COLO829 (cell line): ENCODE results near the gene HNRNPA2B1.
"Not testable (repeated sequence)": the region's sequence is repeated elsewhere in the genome, so short reads cannot be mapped to it uniquely, and the experiment has no call there.

Experiments used
- DNase-seq: peaks from one replicate; pipeline ENCODE4 v3.0.0; 2012; ENCODE audit warnings: low spot score

Gene HNRNPA2B1

GRCh38 chr7:26198133-26198780 is 2.3 kb downstream of the HNRNPA2B1 start:
- no peak for DNase-seq

DNA sequence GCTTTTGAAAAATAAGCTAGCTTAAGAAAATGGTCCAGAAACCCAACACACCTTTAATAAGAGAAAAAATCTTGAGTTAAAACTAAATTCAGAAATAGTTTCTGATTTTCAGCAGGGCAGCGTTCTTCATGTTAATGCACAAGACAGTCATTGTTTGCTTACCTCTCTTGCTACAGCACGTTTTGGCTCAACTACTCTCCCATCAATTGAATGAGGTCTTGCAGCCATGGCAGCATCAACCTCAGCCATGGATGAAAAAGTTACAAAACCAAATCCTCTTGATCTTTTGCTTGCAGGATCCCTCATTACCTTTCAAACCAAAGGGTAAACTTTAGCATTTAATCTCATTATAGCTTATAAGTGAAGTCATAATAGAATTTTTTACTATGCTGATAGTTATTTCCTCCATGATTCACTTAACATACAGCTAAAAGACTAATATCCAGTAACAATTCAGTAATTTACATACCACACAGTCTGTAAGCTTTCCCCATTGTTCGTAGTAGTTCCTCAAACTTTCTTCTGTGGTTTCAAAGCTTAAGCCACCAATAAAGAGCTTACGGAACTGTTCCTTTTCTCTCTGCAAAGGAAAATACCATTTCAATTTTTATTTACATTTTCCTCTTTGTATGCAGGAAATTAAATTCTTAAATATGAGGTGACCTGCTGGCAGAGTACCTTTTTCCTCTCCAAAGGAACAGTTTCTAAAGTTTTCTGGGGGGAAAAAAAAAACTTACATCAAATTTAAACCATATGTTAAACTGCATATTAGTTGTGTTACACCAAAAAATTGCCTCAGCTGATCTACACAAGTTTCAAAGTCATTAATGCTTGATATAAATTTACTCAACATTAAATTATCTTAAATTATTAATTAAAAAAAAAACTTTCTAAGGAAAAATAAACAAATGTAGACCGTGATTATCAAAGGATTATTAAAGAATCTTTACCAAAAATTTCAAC is 3.1 kb downstream of the HNRNPA2B1 start:
- no peak for DNase-seq

DNA sequence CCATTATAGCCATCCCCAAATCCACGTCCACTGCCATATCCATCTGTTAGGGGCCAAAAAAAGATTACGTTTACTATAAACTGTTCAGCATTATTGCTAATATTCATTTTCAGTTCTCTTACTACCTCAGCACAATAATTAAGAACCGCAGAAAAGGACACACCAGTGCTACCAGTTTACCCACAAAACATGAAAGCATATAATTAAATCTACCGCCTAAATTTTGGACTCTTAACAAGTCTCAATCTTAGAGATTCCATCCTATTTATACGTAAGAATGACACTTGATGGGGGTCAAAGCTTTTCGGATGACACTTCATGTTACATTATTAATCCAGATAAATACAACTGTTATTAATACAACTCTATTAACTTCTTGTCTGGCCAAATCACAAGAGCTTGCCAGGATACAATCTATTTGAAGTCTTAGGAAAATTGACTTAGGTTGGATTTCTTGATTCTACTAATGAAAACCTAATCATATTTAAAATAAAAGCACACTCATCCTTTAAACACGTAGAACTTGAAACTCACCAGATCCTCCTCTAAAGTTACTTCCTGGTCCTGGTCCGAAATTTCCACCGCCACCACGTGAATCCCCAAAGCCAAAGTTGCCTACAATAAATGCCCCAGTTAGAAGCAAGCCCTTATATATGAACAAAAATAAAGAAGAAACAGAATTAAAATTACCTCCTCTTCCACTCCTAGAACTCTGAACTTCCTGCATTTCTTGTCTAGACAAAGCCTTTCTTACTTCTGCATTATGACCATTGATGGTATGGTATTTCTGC is 4.5 kb downstream of the HNRNPA2B1 start:
- no peak for DNase-seq

- DNase-seq: no peak
Measured at GRCh38 chr7:26195182-26195581, 5.4 kb downstream of the HNRNPA2B1 start.

DNA sequence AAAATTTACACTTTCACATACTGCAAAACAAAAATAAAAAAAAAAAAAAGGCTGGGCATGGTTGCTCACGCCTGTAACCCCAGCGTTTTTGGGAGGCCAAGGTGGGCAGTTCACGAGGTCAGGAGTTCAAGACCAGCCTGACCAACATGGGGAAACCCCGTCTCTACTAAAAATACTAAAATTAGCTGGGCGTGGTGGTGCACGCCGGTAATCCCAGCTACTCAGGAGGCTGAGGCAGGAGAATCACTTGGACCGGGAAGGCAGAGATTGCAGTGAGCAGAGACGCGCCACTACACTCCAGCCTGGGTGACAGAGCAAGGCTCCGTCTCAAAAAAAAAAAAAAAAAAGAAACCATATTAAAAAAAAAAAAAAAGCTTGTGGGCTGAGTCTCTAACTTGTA is 5.8 kb downstream of the HNRNPA2B1 start:
- DNase-seq: not testable (repeated sequence)

- no peak for DNase-seq
Measured at GRCh38 chr7:26193432-26194207, 6.9 kb downstream of the HNRNPA2B1 start.

DNA sequence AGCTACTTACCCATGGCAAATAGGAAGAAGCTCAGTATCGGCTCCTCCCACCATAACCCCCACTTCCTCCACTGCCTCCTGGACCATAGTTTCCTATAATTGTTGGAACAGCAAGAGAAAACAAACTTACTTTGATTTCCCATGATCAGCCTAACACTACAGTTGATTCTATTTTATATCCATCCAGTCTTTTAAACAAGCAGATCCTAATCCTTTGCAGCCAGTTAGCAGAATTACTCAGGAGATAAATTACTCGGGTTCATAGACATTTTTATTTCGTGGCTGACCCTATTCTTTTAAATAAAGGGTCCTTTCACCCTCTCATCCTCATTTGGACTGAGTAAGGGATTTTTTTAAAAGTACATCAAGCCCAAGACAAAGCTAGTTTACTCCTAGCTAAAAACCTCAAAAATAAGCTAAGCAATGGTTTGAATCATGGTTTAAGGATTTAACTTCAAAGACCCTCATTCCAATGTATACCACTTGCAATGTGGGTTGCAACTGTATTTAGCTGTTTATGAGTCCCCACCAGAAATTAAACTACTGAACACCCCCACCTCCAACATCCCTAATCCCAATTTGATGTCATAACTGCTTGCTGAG is 8.0 kb downstream of the HNRNPA2B1 start:
- no peak for DNase-seq

DNA sequence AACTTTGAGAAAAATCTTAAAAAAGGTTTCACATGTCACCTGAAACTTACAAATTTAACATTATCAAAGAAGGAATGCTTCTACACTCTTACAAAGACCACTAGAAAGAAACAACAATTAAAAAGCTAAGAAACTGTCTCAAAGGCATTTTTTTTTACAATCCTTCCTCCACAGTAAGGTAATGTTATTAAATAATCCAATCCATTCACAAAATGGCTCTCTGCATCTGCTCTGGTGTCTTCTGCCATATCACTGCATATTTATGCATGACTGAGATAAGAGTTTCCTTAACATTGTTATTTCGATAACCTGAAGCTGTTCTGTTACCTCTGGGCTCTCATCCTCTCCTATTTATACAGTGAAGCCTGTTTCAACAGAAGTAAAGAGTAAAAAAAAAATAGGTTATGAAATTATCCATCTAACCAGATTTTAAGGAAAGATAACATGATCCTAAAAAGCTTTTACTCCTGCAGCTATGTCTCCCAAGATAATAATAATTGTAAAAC is 8.5 kb downstream of the HNRNPA2B1 start:
- DNase-seq: no peak

- no peak for DNase-seq
Measured at GRCh38 chr7:26191233-26191973, 9.1 kb downstream of the HNRNPA2B1 start.

- no peak for DNase-seq
Measured at GRCh38 chr7:26190417-26190869, 10.1 kb downstream of the HNRNPA2B1 start.

DNA sequence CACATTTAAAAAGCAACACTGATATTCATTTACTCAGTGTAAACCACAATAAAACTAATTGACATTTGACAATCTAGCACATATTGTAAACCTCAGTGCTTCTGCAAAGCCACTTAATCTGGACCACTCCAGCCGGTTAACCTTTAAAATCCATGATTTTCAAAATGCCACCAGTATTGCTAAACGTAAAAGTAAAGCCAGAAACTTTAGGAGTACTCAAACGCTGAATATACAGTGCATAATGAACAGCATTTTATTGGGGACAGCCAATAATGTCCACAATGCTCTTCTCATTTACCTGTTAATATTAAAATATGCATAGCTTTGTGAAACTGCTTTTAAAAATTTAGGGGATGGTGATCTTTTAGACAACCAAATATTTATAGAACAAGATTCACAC is 10.8 kb downstream of the HNRNPA2B1 start:
- no peak for DNase-seq

- DNase-seq: no peak
Measured at GRCh38 chr7:26188957-26189541, 11.5 kb downstream of the HNRNPA2B1 start.

DNA sequence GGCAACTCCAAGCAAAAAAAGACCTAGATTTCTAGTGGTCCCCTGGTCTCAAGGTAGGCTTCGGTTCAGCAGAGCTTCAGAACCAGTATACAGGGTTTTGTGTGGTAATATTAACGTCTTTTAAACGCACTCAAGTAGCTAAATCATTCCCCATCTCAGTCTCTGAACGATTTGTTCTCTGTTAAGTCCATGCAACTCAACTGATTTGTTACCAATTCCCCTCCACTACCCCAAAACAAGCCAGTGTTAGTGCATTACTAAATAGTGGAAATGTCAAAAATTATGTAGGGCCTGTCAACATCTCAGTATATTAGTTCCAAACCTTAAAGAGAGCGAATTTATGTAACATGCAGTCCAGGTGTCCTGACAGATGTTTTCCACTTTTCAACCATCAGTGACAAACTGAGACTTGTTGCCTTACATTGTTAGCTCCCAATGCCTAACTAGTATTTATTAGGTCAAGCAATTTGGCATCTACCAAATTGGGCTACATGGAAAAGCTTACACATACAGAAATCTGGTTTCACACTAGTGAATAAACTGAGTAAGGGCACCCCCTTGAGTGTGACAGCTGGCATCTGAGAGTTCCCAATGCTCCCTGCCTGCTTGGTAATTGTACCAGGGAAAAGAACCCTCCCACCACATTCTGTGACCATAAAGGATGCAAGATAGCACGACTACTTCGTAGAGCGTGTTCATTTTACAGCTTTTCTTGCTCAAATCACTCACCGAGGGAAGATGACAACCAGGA is 12.2 kb downstream of the HNRNPA2B1 start:
- no peak for DNase-seq

DNA sequence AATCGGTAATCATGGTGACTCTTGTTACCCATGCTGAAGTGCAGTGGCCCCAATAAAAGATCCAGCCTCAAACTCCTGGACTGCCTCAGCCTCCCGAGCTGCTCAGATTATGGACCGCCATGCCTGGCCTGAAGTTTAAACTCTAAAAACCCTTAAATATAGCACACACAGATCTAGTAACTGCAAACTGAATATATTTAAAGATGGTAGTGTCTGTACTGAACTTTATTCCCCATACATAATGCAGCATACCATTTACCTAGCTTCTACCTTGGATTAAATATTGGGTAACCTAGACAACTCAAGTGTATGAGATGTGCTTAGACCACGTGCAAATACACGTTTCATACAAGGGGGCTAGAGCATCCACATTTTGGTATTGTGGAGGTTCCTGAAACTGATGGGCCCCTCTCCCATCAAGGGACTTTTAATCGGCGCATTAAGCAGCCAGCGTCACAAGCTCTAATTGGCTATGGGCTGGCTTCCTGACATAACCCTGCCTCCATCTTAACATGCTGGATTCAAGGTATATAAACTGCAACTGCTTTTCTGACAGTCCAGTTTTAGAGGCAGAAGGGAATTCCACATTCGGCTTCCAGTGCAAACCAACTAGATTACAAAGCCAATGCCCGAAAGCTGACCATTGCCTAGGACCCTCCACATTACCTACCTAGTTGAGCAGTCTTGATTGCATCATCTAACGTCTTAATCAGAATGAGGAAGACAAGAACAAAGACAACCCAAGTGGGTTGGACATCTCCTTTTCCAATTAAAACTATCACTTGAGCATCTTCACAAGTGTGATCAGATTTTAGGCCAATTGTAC is 13.0 kb downstream of the HNRNPA2B1 start:
- no peak for DNase-seq

DNA sequence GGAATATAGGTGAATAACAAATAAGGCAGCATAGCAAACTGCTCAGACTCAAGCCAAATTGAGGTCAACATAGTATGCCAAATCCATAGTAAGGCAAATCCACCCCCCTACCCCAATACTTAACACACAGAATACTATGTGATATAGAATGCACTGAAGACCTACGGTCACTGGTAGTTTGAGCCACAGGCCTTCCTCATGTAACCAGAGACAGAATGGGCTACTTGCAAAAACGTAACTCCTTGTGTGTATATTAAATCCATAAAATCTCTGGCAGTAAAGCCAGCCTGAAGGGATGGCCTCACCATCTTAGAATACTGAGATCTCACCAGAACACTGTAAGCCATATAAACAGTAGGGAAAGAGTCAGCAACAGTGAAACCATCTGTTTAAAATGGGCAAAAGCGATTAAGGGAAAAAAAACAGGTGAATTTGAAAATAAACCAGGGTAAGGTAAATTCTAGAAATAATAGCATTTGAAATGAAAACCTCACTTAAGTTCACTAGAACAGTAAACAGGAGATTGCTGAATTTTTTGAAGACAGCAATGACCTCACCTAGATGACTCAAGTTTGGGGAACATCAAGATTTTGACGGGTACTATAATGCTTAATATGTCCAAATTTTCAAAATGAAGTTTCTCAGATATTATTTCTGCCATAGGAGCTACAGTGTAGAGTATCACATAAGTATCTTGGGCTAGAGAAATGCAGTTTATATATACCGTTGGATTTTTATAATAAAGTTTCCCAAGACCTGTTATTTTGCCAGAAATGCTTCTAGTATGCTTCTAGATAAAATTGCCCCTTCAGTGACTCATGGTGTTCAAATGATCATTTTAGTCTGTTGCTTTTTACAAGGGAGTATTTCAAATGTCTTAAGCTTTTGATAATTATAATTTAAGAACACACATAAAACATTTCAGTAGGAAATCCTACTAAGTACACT is 13.9 kb downstream of the HNRNPA2B1 start:
- no peak for DNase-seq

DNA sequence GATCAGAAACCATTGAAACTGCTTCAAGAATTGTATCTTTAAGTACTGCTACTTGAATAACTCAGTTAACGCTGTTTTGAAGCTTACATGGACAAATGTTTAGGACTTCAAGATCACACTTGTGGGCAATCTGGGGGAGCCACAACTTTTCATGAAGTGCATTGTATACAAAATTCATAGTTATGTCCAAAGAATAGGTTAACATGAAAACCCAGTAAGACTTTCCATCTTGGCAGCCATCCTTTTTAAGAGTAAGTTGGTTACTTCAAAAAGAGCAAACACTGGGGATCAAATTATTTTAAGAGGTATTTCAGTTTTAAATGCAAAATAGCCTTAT is 14.7 kb downstream of the HNRNPA2B1 start:
- no peak for DNase-seq

GRCh38 chr7:26185131-26185843 is 15.3 kb downstream of the HNRNPA2B1 start:
- DNase-seq: no peak
